WTC11 (cell line): Measurements from ENCODE around the gene FGFR2. TPM values are rescaled to one million over a fixed set of nuclear protein-coding genes. Genes with fewer than 3 reads are reported as not detected.
A peak's percentile ranks its signal among the peaks of the same experiment; 100 is the strongest.

Source experiments
- ATAC-seq: fragments of 200-7000 bp; cut with Tn5 transposase; 2 replicates; pipeline ENCODE4 v1.10.0; 2021; ENCODE audit warnings: mild to moderate bottlenecking, moderate library complexity
- CTCF ChIA-PET: fragments of 300-600 bp; sonication (Branson Sonifier 250); formaldehyde crosslinking; loops from one replicate; lab custom pipeline; 2021; ENCODE audit warnings: antibody characterized with exemption; lab: Charles Lee
- POLR2A ChIA-PET: fragments of 350-600 bp; sonication (Branson Sonifier 250); formaldehyde crosslinking; loops from one replicate; lab custom pipeline; 2021; ENCODE audit warnings: antibody characterized with exemption; lab: Charles Lee
- DNase-seq: peaks from one replicate; pipeline ENCODE4 v3.0.0; 2021; ENCODE audit warnings: low spot score
- H3K27ac Mint-ChIP-seq: 2 replicates; pipeline ENCODE4 v1.8.0; 2021; ENCODE audit warnings: mixed read lengths
- H3K27me3 Mint-ChIP-seq: 2 replicates; pipeline ENCODE4 v1.8.0; 2021; ENCODE audit warnings: low read depth, mild to moderate bottlenecking, moderate library complexity, mixed read lengths
- H3K36me3 Mint-ChIP-seq: 2 replicates; pipeline ENCODE4 v1.8.0; 2021; ENCODE audit warnings: mixed read lengths
- H3K4me1 Mint-ChIP-seq: 2 replicates; pipeline ENCODE4 v1.8.0; 2022; ENCODE audit warnings: mixed read lengths
- H3K4me3 Mint-ChIP-seq: 2 replicates; pipeline ENCODE4 v1.8.0; 2021; ENCODE audit warnings: mild to moderate bottlenecking, moderate library complexity, mixed read lengths
- H3K9me3 Mint-ChIP-seq: 2 replicates; pipeline ENCODE4 v1.8.0; 2021; ENCODE audit warnings: mixed read lengths
- ATF3 ChIP-seq: sonication (generic); formaldehyde crosslinking; conservative IDR thresholded peaks from 2 replicates; pipeline ENCODE4 v1.8.1; 2022; ENCODE audit warnings: mild to moderate bottlenecking, missing genetic modification reagents
- CDX4 ChIP-seq: fragments of 250-450 bp; sonication (Bioruptor Pico); IDR thresholded peaks from 2 replicates; pipeline ENCODE4 v1.9.0; 2021; ENCODE audit warnings: moderate library complexity, mild to moderate bottlenecking, inconsistent platforms, borderline replicate concordance
- CREB1 ChIP-seq: sonication (generic); formaldehyde crosslinking; IDR thresholded peaks from 2 replicates; pipeline ENCODE4 v1.8.0; 2023; ENCODE audit warnings: mild to moderate bottlenecking, missing genetic modification reagents
- EMX1 ChIP-seq: fragments of 250-450 bp; sonication (Bioruptor Pico); IDR thresholded peaks from 2 replicates; pipeline ENCODE4 v1.8.0; 2021; ENCODE audit warnings: mild to moderate bottlenecking
- GTF2I ChIP-seq: fragments of 250-450 bp; sonication (Bioruptor Pico); conservative IDR thresholded peaks from 2 replicates; pipeline ENCODE4 v1.4.0; 2021; ENCODE audit warnings: mild to moderate bottlenecking
- HMGXB4 ChIP-seq: sonication (generic); formaldehyde crosslinking; IDR thresholded peaks from 2 replicates; pipeline ENCODE4 v1.8.1; 2023; ENCODE audit warnings: mild to moderate bottlenecking, moderate library complexity, missing genetic modification reagents
- MAX ChIP-seq: sonication (generic); formaldehyde crosslinking; IDR thresholded peaks from 2 replicates; pipeline ENCODE4 v1.8.0; 2022; ENCODE audit warnings: mild to moderate bottlenecking, missing genetic modification reagents
- NR1H2 ChIP-seq: sonication (generic); formaldehyde crosslinking; IDR thresholded peaks from 2 replicates; pipeline ENCODE4 v1.9.0; 2021; ENCODE audit warnings: mild to moderate bottlenecking, moderate library complexity, missing genetic modification reagents
- NR3C1 ChIP-seq: sonication (generic); formaldehyde crosslinking; conservative IDR thresholded peaks from 2 replicates; pipeline ENCODE4 v1.8.1; 2023; ENCODE audit warnings: low read depth, mild to moderate bottlenecking, missing genetic modification reagents
- ZNF263 ChIP-seq: sonication (generic); formaldehyde crosslinking; IDR thresholded peaks from 2 replicates; pipeline ENCODE4 v1.8.1; 2022; ENCODE audit warnings: low read depth, mild to moderate bottlenecking, moderate library complexity, missing genetic modification reagents
- ZNF281 ChIP-seq: sonication (generic); formaldehyde crosslinking; IDR thresholded peaks from 2 replicates; pipeline ENCODE4 v1.8.0; 2023; ENCODE audit warnings: mild to moderate bottlenecking, missing genetic modification reagents
- ZNF425 ChIP-seq: fragments of 250-450 bp; sonication (Bioruptor Pico); conservative IDR thresholded peaks from 2 replicates; pipeline ENCODE4 v1.9.0; 2021; ENCODE audit warnings: mild to moderate bottlenecking
- ZSCAN18 ChIP-seq: fragments of 250-450 bp; sonication (Bioruptor Pico); IDR thresholded peaks from 2 replicates; pipeline ENCODE4 v2.1.2; 2022; ENCODE audit warnings: mild to moderate bottlenecking, moderate library complexity
- total RNA-seq: library from RNA; stranded (reverse); gene quantifications from 3 replicates; pipeline ENCODE4 v1.2.3, GENCODE V29; 2021

The FGFR2 gene
- total RNA-seq, 1 experiment from 2014 or later: 95.0 TPM

- TF ChIP-seq ATF3 (CRISPR knock-in tag) (no peak), ZNF281 (CRISPR knock-in tag) (no peak), ZNF425 (CRISPR knock-in tag) (no peak)
Observed at GRCh38 chr10:121589553-121589952, 8.7 kb downstream of the FGFR2 start (continued).

- no peak for ATAC-seq
- no peak for DNase-seq
- ChIA-PET POLR2A (no interaction called here), CTCF (no interaction called here)
- no peaks in the 10 kb centered on the region for H3K27me3 Mint-ChIP-seq
- no peak overlapping the region for H3K27ac Mint-ChIP-seq
- peaks cover 84% of the 10 kb centered on the region for H3K4me1 Mint-ChIP-seq
- H3K9me3 Mint-ChIP-seq: peaks cover 9% of the 10 kb centered on the region; the same call in 1 of the 2 replicates
- no peak for TF ChIP-seq ZSCAN18
- TF ChIP-seq HMGXB4 (CRISPR knock-in tag): no peak
- TF ChIP-seq CREB1 (CRISPR knock-in tag): no peak
- peaks cover 53% of the 10 kb centered on the region for H3K36me3 Mint-ChIP-seq
- H3K4me3 Mint-ChIP-seq: no peak overlapping the region
Observed at GRCh38 chr10:121583857-121584256, 14.4 kb downstream of the FGFR2 start.

- Mint-ChIP-seq H3K27me3 (no peaks in the 10 kb centered on the region), H3K4me3 (peak overlapping the region; percentile 20; the same call in 1 of the 2 replicates), H3K27ac (peak overlapping the region; percentile 91), H3K36me3 (peaks cover 47% of the 10 kb centered on the region), H3K9me3 (peaks cover 9% of the 10 kb centered on the region; the same call in 1 of the 2 replicates), H3K4me1 (peaks cover 88% of the 10 kb centered on the region)
- TF ChIP-seq GTF2I (no peak), NR1H2 (CRISPR knock-in tag) (no peak), MAX (CRISPR knock-in tag) (no peak), CREB1 (CRISPR knock-in tag) (no peak), EMX1 (no peak), HMGXB4 (CRISPR knock-in tag) (no peak), ZNF263 (CRISPR knock-in tag) (no peak), CDX4 (CRISPR knock-in tag) (no peak), NR3C1 (CRISPR knock-in tag) (no peak)
- DNase-seq (no peak), ATAC-seq (no peak)
- ChIA-PET CTCF (no interaction called here), POLR2A (no interaction called here)
Observed at GRCh38 chr10:121583258-121583657, 15.0 kb downstream of the FGFR2 start.
